ENCODE measurements around the gene ELMO3. TPM values are rescaled to one million over a fixed set of nuclear protein-coding genes. Genes with fewer than 3 reads are reported as not detected.

Gene ELMO3
- total RNA-seq, 1 donor from 2014 or later = 0.64 TPM

GRCh38 chr16:67193536-67193935 is 5.4 kb upstream of the ELMO3 start:
- no peak for DNase-seq (ENCODE audit: low read depth in 2 of 2)

GRCh38 chr16:67194260-67194659 is 4.7 kb upstream of the ELMO3 start:
- no peak for DNase-seq (ENCODE audit: low read depth in 2 of 2)

- no peak for DNase-seq (ENCODE audit: low read depth in 2 of 2)
These were observed 3.3 kb upstream of the ELMO3 start for GRCh38 chr16:67195676-67196075.

- no peak for DNase-seq (ENCODE audit: low read depth in 2 of 2)
These were observed 2.0 kb upstream of the ELMO3 start for GRCh38 chr16:67196881-67197280.

- no peak for DNase-seq (ENCODE audit: low read depth in 2 of 2)
These were observed 1.2 kb upstream of the ELMO3 start for GRCh38 chr16:67197704-67198103.

GRCh38 chr16:67198238-67198734 is 645 bp upstream of the ELMO3 start:
- DNase-seq (ENCODE audit: low read depth in 2 of 2) = peak in 1 of 2 donors; percentile 53

- DNase-seq (ENCODE audit: low read depth in 2 of 2) = no peak
These were observed 872 bp downstream of the ELMO3 start for GRCh38 chr16:67199808-67200198.

- DNase-seq (ENCODE audit: low read depth in 2 of 2) = no peak
These were observed 1.6 kb downstream of the ELMO3 start for GRCh38 chr16:67200491-67200890.

- DNase-seq (ENCODE audit: low read depth in 2 of 2) = no peak
These were observed 2.7 kb downstream of the ELMO3 start for GRCh38 chr16:67201411-67202345.

GRCh38 chr16:67202426-67202825 is 3.5 kb downstream of the ELMO3 start:
- DNase-seq (ENCODE audit: low read depth in 2 of 2) = no peak

- DNase-seq (ENCODE audit: low read depth in 2 of 2) = no peak
These were observed 4.1 kb downstream of the ELMO3 start for GRCh38 chr16:67202956-67203493.

GRCh38 chr16:67204076-67204475 is 5.1 kb downstream of the ELMO3 start:
- DNase-seq (ENCODE audit: low read depth in 2 of 2) = no peak

GRCh38 chr16:67206129-67206837 is 7.4 kb downstream of the ELMO3 start:
- DNase-seq (ENCODE audit: low read depth in 2 of 2) = no peak

- no peak for DNase-seq (ENCODE audit: low read depth in 2 of 2)
These were observed 7.9 kb downstream of the ELMO3 start for GRCh38 chr16:67206838-67207248.

GRCh38 chr16:67207249-67208091 is 8.5 kb downstream of the ELMO3 start:
- no peak for DNase-seq (ENCODE audit: low read depth in 2 of 2)

- DNase-seq (ENCODE audit: low read depth in 2 of 2) = no peak
These were observed 9.4 kb downstream of the ELMO3 start for GRCh38 chr16:67208154-67208896.

- DNase-seq (ENCODE audit: low read depth in 2 of 2) = no peak
These were observed 10.6 kb downstream of the ELMO3 start for GRCh38 chr16:67209565-67209964.

- no peak for DNase-seq (ENCODE audit: low read depth in 2 of 2)
These were observed 11.4 kb downstream of the ELMO3 start for GRCh38 chr16:67210069-67210937.

- no peak for DNase-seq (ENCODE audit: low read depth in 2 of 2)
These were observed 12.7 kb downstream of the ELMO3 start for GRCh38 chr16:67211674-67212073.

- DNase-seq (ENCODE audit: low read depth in 2 of 2) = peak in 1 of 2 donors; percentile 49
These were observed 13.8 kb downstream of the ELMO3 start for GRCh38 chr16:67212766-67213165.
